ENCODE data around the gene BCAR3. TPM values are rescaled to one million over a fixed set of nuclear protein-coding genes. Genes with fewer than 3 reads are reported as not detected.

Gene BCAR3
- total RNA-seq, 1 donor from 2014 or later, result 14.6 TPM

DNA sequence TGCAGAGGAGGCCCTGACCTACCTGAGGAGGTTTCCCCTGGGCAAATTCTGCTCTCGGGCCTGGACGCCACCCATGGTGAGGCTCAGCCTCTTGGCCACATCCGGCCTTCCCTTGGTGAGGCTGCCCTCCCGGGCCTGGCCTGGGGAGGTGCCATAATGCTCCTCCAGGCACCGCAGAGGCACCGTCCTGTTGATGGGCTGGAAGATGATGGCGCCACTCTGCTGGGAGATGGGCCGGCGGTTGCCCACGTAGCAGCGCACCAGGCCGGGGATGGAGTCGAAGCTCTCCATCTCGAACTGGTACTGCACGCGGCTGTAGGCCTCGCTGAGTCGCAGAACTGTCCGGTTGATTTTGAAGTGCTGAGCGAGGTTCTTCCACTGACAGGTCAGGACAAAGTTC, 92.7 kb downstream of the BCAR3 start:
- Histone ChIP-seq H3K36me3 (ENCODE audit: control insufficient read depth in 3 of 3, insufficient read depth in 3 of 3, low read length in 3 of 3) (peaks cover 23 to 44% (median 33%) of the 10 kb centered on the region in 3 donors), H3K9ac (ENCODE audit: low read depth in 1 of 3, low read length in 3 of 3) (peak overlapping the region in 1 of 3 donors; percentile 60), H3K27ac (ENCODE audit: low read depth, low read length) (peak overlapping the region; percentile 9), H3K27me3 (ENCODE audit: control insufficient read depth in 3 of 3, insufficient read depth in 3 of 3, low read length in 3 of 3) (no peaks in the 10 kb centered on the region), H3K9me3 (ENCODE audit: control insufficient read depth in 3 of 3, low read length in 3 of 3) (no peaks in the 10 kb centered on the region), H3K4me1 (ENCODE audit: control insufficient read depth in 3 of 3, insufficient read depth in 3 of 3, low read length in 3 of 3) (peaks cover 48 to 64% (median 61%) of the 10 kb centered on the region in 3 donors), H3K4me3 (ENCODE audit: low read length in 3 of 3) (no peak overlapping the region)

DNA sequence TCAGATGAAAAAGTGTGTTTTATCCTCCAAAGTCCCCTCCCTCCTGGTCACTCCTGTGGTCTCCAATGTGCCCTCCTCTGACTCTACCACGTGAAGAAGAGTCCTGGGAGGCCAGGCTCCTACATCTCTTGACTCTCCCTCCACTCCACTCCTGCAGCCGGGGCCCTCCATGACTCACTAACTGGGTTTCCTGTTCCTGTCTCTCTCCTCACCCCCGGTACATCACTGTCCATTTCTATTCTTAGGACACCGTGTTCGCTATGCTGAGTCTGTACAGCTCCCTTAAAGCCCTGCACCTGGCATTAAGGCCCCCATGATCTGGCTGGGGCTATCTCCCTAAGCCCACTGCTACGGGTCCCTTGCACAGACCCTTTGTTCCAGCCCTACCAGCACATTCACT, 93.4 kb downstream of the BCAR3 start:
- Histone ChIP-seq H3K9me3 (ENCODE audit: control insufficient read depth in 3 of 3, low read length in 3 of 3) (no peaks in the 10 kb centered on the region), H3K27ac (ENCODE audit: low read depth, low read length) (peak overlapping the region; percentile 9), H3K4me3 (ENCODE audit: low read length in 3 of 3) (no peak overlapping the region), H3K27me3 (ENCODE audit: control insufficient read depth in 3 of 3, insufficient read depth in 3 of 3, low read length in 3 of 3) (no peaks in the 10 kb centered on the region), H3K9ac (ENCODE audit: low read depth in 1 of 3, low read length in 3 of 3) (peak overlapping the region in 2 of 3 donors; percentile 43 to 68), H3K4me1 (ENCODE audit: control insufficient read depth in 3 of 3, insufficient read depth in 3 of 3, low read length in 3 of 3) (peaks cover 48 to 60% (median 57%) of the 10 kb centered on the region in 3 donors), H3K36me3 (ENCODE audit: control insufficient read depth in 3 of 3, insufficient read depth in 3 of 3, low read length in 3 of 3) (peaks cover 28 to 50% (median 38%) of the 10 kb centered on the region in 3 donors)

- Histone ChIP-seq H3K27ac (ENCODE audit: low read depth, low read length) (no peak overlapping the region), H3K9me3 (ENCODE audit: control insufficient read depth in 3 of 3, low read length in 3 of 3) (no peaks in the 10 kb centered on the region), H3K27me3 (ENCODE audit: control insufficient read depth in 3 of 3, insufficient read depth in 3 of 3, low read length in 3 of 3) (no peaks in the 10 kb centered on the region), H3K36me3 (ENCODE audit: control insufficient read depth in 3 of 3, insufficient read depth in 3 of 3, low read length in 3 of 3) (peaks cover 31 to 59% (median 45%) of the 10 kb centered on the region in 3 donors), H3K4me1 (ENCODE audit: control insufficient read depth in 3 of 3, insufficient read depth in 3 of 3, low read length in 3 of 3) (peaks cover 44 to 58% (median 57%) of the 10 kb centered on the region in 3 donors), H3K4me3 (ENCODE audit: low read length in 3 of 3) (no peak overlapping the region), H3K9ac (ENCODE audit: low read depth in 1 of 3, low read length in 3 of 3) (peak overlapping the region in 1 of 3 donors; percentile 34)
Measured at GRCh38 chr1:93587354-93587753, 94.3 kb downstream of the BCAR3 start.

DNA sequence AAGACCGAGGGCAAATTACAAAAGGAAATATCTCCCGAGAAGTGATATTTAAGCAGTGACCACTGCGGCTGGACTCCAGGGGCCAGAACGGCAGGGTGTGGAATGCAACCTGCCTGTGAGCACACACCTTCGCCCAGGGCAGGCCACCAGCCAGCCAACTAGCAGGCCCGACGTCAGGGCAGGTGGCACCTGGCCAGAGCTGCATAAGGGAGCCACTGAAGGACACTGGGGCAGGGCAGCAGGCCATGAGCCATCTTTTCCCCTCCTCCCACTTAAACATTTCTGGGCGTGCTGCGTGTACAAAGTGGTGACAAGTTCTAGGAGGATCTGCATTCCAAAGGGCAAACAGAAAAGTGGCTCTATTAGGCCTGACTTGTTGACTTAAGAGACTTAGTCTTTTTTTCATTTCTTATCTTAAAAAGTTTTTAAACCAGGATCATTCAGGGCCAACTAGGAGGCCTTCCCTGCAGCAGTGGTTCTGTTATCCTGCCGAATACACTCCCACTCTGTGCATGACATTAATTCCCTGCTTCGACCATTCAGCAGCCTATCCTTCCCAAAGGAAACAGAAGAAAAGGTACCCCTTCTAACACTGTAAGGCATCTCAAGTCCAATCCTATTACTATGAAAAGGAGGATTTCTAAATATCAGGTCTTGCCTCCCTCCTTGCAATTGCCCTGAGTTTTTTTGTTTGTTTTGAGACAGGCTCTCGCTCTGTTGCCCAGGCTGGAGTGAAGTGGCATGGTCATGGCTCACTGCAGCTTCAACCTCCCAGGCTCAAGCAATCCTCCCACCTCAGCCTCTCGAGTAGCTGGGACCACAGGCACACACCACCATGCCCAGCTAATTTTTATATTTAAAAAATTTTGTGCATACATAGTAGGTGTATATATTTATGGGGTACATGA, 96.3 kb downstream of the BCAR3 start:
- H3K4me3 ChIP-seq (ENCODE audit: low read length in 3 of 3), result peak overlapping the region in 2 of 3 donors; percentile 15 to 48
- H3K36me3 ChIP-seq (ENCODE audit: control insufficient read depth in 3 of 3, insufficient read depth in 3 of 3, low read length in 3 of 3), result peaks cover 35 to 56% (median 45%) of the 10 kb centered on the region in 3 donors
- no peaks in the 10 kb centered on the region for H3K9me3 ChIP-seq (ENCODE audit: control insufficient read depth in 3 of 3, low read length in 3 of 3)
- H3K27me3 ChIP-seq (ENCODE audit: control insufficient read depth in 3 of 3, insufficient read depth in 3 of 3, low read length in 3 of 3), result no peaks in the 10 kb centered on the region
- H3K9ac ChIP-seq (ENCODE audit: low read depth in 1 of 3, low read length in 3 of 3), result peak overlapping the region in 2 of 3 donors; percentile 62 to 79
- peaks cover 42 to 58% (median 55%) of the 10 kb centered on the region in 3 donors for H3K4me1 ChIP-seq (ENCODE audit: control insufficient read depth in 3 of 3, insufficient read depth in 3 of 3, low read length in 3 of 3)
- peak overlapping the region; percentile 62 for H3K27ac ChIP-seq (ENCODE audit: low read depth, low read length)

GRCh38 chr1:93584261-93585003, 97.2 kb downstream of the BCAR3 start:
- H3K36me3 ChIP-seq (ENCODE audit: control insufficient read depth in 3 of 3, insufficient read depth in 3 of 3, low read length in 3 of 3), result peaks cover 31 to 56% (median 38%) of the 10 kb centered on the region in 3 donors
- peak overlapping the region; percentile 62 for H3K27ac ChIP-seq (ENCODE audit: low read depth, low read length)
- peaks cover 48 to 66% (median 64%) of the 10 kb centered on the region in 3 donors for H3K4me1 ChIP-seq (ENCODE audit: control insufficient read depth in 3 of 3, insufficient read depth in 3 of 3, low read length in 3 of 3)
- no peaks in the 10 kb centered on the region for H3K9me3 ChIP-seq (ENCODE audit: control insufficient read depth in 3 of 3, low read length in 3 of 3)
- H3K9ac ChIP-seq (ENCODE audit: low read depth in 1 of 3, low read length in 3 of 3), result peak overlapping the region in 2 of 3 donors; percentile 62 to 79
- H3K27me3 ChIP-seq (ENCODE audit: control insufficient read depth in 3 of 3, insufficient read depth in 3 of 3, low read length in 3 of 3), result no peaks in the 10 kb centered on the region
- peak overlapping the region; percentile 15 to 48 (median 18) for H3K4me3 ChIP-seq (ENCODE audit: low read length in 3 of 3)

- Histone ChIP-seq H3K9ac (ENCODE audit: low read depth in 1 of 3, low read length in 3 of 3) (peak overlapping the region in 1 of 3 donors; percentile 50), H3K4me1 (ENCODE audit: control insufficient read depth in 3 of 3, insufficient read depth in 3 of 3, low read length in 3 of 3) (peaks cover 48 to 69% (median 66%) of the 10 kb centered on the region in 3 donors), H3K4me3 (ENCODE audit: low read length in 3 of 3) (no peak overlapping the region), H3K27ac (ENCODE audit: low read depth, low read length) (peak overlapping the region; percentile 45), H3K9me3 (ENCODE audit: control insufficient read depth in 3 of 3, low read length in 3 of 3) (no peaks in the 10 kb centered on the region), H3K36me3 (ENCODE audit: control insufficient read depth in 3 of 3, insufficient read depth in 3 of 3, low read length in 3 of 3) (peaks cover 20 to 46% (median 21%) of the 10 kb centered on the region in 3 donors), H3K27me3 (ENCODE audit: control insufficient read depth in 3 of 3, insufficient read depth in 3 of 3, low read length in 3 of 3) (no peaks in the 10 kb centered on the region)
Measured at GRCh38 chr1:93581917-93582850, 99.5 kb downstream of the BCAR3 start.

DNA sequence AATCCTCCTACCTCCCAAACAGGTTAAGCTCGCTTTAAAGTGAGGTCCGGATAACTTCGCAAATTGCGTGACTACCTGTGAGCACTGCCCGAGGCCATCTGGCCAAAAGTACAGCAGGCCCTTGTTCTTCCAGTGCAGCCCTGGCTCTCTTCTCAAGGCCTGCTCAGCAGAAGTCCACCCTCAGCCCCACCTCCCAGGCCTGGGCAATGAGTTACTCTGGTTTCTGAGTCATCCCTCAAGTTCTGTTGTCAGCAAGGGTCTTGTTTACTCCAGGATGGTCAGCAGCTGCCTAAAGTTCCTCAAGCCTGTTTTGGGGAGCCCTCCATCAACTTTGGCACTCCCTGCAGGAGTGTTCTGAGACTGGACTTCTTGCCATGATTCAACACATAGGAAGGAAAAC, 101.7 kb downstream of the BCAR3 start:
- Histone ChIP-seq H3K9ac (ENCODE audit: low read depth in 1 of 3, low read length in 3 of 3) (peak overlapping the region in 1 of 3 donors; percentile 72), H3K9me3 (ENCODE audit: control insufficient read depth in 3 of 3, low read length in 3 of 3) (no peaks in the 10 kb centered on the region), H3K27ac (ENCODE audit: low read depth, low read length) (peak overlapping the region; percentile 36), H3K36me3 (ENCODE audit: control insufficient read depth in 3 of 3, insufficient read depth in 3 of 3, low read length in 3 of 3) (peaks cover 23 to 51% (median 28%) of the 10 kb centered on the region in 3 donors), H3K4me3 (ENCODE audit: low read length in 3 of 3) (peak overlapping the region in 1 of 3 donors; percentile 29), H3K4me1 (ENCODE audit: control insufficient read depth in 3 of 3, insufficient read depth in 3 of 3, low read length in 3 of 3) (peaks cover 55 to 80% (median 80%) of the 10 kb centered on the region in 3 donors), H3K27me3 (ENCODE audit: control insufficient read depth in 3 of 3, insufficient read depth in 3 of 3, low read length in 3 of 3) (no peaks in the 10 kb centered on the region)

GRCh38 chr1:93578911-93579825, 102.5 kb downstream of the BCAR3 start:
- Histone ChIP-seq H3K4me1 (ENCODE audit: control insufficient read depth in 3 of 3, insufficient read depth in 3 of 3, low read length in 3 of 3) (peaks cover 54 to 82% (median 80%) of the 10 kb centered on the region in 3 donors), H3K4me3 (ENCODE audit: low read length in 3 of 3) (no peak overlapping the region), H3K36me3 (ENCODE audit: control insufficient read depth in 3 of 3, insufficient read depth in 3 of 3, low read length in 3 of 3) (peaks cover 23 to 55% (median 33%) of the 10 kb centered on the region in 3 donors), H3K27ac (ENCODE audit: low read depth, low read length) (peak overlapping the region; percentile 36), H3K27me3 (ENCODE audit: control insufficient read depth in 3 of 3, insufficient read depth in 3 of 3, low read length in 3 of 3) (no peaks in the 10 kb centered on the region), H3K9me3 (ENCODE audit: control insufficient read depth in 3 of 3, low read length in 3 of 3) (no peaks in the 10 kb centered on the region), H3K9ac (ENCODE audit: low read depth in 1 of 3, low read length in 3 of 3) (peak overlapping the region in 1 of 3 donors; percentile 72)

Data from skeletal muscle tissue (tissue), 4 donors.